HL-60 (cell line): ENCODE measurements around the gene TP53I3.

Source experiments
- CTCF ChIP-seq: IDR thresholded peaks from one replicate; pipeline ENCODE4 v1.5.1; 2011; ENCODE audit warnings: low read length, control low read depth, inconsistent platforms; ENCODE audit not compliant: insufficient read depth
- POLR2AphosphoS5 ChIP-seq: IDR thresholded peaks from 2 replicates; pipeline ENCODE4 v1.6.1; 2012; ENCODE audit warnings: low read depth
- REST ChIP-seq: IDR thresholded peaks from 2 replicates; pipeline ENCODE4 v1.6.1; 2012; ENCODE audit warnings: low read depth; ENCODE audit not compliant: insufficient replicate concordance
- SPI1 ChIP-seq: IDR thresholded peaks from 2 replicates; pipeline ENCODE4 v1.6.1; 2012; ENCODE audit warnings: low read depth, mild to moderate bottlenecking, borderline replicate concordance

DNA sequence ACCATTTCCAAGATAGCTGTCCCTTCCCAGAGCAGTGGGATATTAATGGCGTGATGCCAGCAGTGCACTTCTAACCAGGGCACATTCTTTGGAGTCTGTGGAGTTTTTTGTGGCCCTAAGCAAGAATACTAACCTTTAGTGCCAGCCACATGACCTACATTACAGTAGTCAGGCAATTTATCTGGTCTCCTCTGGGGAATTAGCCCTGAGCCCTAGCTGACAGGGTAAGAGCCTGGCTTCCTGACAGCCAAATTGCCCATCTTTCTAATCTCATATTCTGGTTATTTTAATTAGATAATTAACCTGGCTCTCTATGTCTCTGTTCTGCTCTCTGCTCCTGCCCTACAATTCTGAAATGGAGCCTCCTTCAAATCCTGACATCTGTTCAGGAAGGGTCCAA is 33.3 kb upstream of the TP53I3 start:
- TF ChIP-seq CTCF (no peak), REST (no peak), POLR2AphosphoS5 (no peak), SPI1 (no peak)
